Activated gamma-delta T cell treated with anti-CD3 and anti-CD28 coated beads, Interleukin-2, amount 50 U/mL, for 16 hours (primary cell): ENCODE results near the gene PFKFB1.
"Not testable (repeated sequence)": the region's sequence is repeated elsewhere in the genome, so short reads cannot be mapped to it uniquely, and the experiment has no call there.

ENCODE experiments used
- DNase-seq: peaks from one replicate; pipeline ENCODE4 v3.0.0-alpha.2; 2020; ENCODE audit warnings: low read depth

Gene PFKFB1

GRCh38 chrX:54992911-54993622 lies 921 bp downstream of the PFKFB1 start:
- no peak for DNase-seq

GRCh38 chrX:54991706-54992105 lies 2.3 kb downstream of the PFKFB1 start:
- DNase-seq: no peak

- DNase-seq: not testable (repeated sequence)
Observed at GRCh38 chrX:54983306-54983705, 10.7 kb downstream of the PFKFB1 start.

GRCh38 chrX:54980334-54980733 lies 13.7 kb downstream of the PFKFB1 start:
- no peak for DNase-seq

- no peak for DNase-seq
Observed at GRCh38 chrX:54979432-54979831, 14.6 kb downstream of the PFKFB1 start.

GRCh38 chrX:54978448-54978847 lies 15.5 kb downstream of the PFKFB1 start:
- DNase-seq: no peak

GRCh38 chrX:54977387-54977786 lies 16.6 kb downstream of the PFKFB1 start:
- no peak for DNase-seq

GRCh38 chrX:54964766-54965497 lies 29.1 kb downstream of the PFKFB1 start:
- no peak for DNase-seq

GRCh38 chrX:54961750-54962149 lies 32.2 kb downstream of the PFKFB1 start:
- DNase-seq: no peak

- no peak for DNase-seq
Observed at GRCh38 chrX:54950730-54951375, 43.1 kb downstream of the PFKFB1 start.

GRCh38 chrX:54945224-54945623 lies 48.8 kb downstream of the PFKFB1 start:
- DNase-seq: no peak

GRCh38 chrX:54944816-54945215 lies 49.2 kb downstream of the PFKFB1 start:
- no peak for DNase-seq

GRCh38 chrX:54937416-54937815 lies 56.6 kb downstream of the PFKFB1 start:
- DNase-seq: no peak

GRCh38 chrX:54935306-54935705 lies 58.7 kb downstream of the PFKFB1 start:
- no peak for DNase-seq

- DNase-seq: no peak
Observed at GRCh38 chrX:54934890-54935289, 59.1 kb downstream of the PFKFB1 start.

GRCh38 chrX:54934058-54934457 lies 59.9 kb downstream of the PFKFB1 start:
- DNase-seq: no peak

GRCh38 chrX:54933150-54933826 lies 60.7 kb downstream of the PFKFB1 start:
- no peak for DNase-seq

- DNase-seq: no peak
Observed at GRCh38 chrX:54931107-54931506, 62.9 kb downstream of the PFKFB1 start.

GRCh38 chrX:54930291-54931049 lies 63.5 kb downstream of the PFKFB1 start:
- no peak for DNase-seq

- no peak for DNase-seq
Observed at GRCh38 chrX:54928876-54929275, 65.1 kb downstream of the PFKFB1 start.

- no peak for DNase-seq
Observed at GRCh38 chrX:54926978-54927377, 67.0 kb downstream of the PFKFB1 start.

GRCh38 chrX:54923376-54923775 lies 70.6 kb downstream of the PFKFB1 start:
- no peak for DNase-seq
